TTC549 (cell line): ENCODE data around the gene DMPK.

Source experiments
- FAIRE-seq: peaks from 2 replicates; lab custom pipeline; 2012; peaks lifted over from hg19 to GRCh38; lab: Jason Lieb, UNC

Gene DMPK

GRCh38 chr19:45785097-45785496 is 2.8 kb upstream of the DMPK start:
- FAIRE-seq: no peak

GRCh38 chr19:45784096-45784495 is 1.8 kb upstream of the DMPK start:
- no peak for FAIRE-seq

- no peak for FAIRE-seq
Measured at GRCh38 chr19:45782820-45783785, 813 bp upstream of the DMPK start.

DNA sequence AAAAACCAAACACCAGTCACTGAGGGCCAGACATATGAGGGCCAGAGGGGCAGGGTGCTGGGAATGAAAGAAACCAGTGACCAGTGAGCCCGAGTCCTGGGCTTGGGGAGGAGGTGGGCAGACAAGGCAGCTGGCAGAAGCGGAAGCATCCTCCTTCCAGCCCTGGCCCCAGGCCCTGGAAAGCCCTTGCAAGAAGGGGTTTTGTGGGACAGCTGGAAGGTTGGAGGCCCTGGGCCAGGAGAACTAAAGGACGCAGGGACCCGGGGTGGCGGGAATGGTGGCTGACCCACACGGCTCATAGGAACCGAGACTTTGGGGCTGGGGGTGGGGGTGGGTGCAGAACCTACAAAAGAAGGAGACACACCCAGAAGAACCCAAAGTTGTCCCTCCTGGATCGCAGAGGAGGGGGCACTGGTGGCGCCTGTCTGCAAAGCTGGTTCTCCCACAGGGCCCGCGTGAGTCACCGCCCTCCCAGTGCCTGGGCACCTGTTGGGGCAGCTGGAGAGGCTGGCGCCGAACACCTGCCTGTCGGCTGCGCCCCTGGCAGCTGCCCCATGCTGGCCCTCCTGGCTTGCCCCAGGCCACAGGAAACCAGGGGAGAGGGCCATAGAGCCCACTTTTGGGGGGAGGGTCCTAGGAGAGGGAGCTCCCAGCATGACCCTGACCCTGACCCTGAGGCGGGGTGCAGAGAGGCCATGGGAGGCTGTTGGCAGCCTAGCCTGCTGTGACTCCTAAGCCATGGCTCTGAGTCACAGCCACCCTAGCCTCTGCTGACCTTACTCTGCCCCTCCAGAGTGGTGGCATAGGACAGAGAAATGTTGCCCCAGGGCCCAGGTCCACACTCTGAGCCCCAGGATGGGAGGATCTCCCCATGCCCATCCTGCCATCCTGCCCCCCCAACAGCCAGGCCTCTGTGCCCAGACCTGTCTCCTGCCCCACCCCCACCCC is 802 bp downstream of the DMPK start:
- FAIRE-seq: no peak

- FAIRE-seq: no peak
Measured at GRCh38 chr19:45780448-45781213, 1.7 kb downstream of the DMPK start.

GRCh38 chr19:45780146-45780447 is 2.2 kb downstream of the DMPK start:
- no peak for FAIRE-seq

- FAIRE-seq: no peak
Measured at GRCh38 chr19:45779231-45780145, 2.8 kb downstream of the DMPK start.

DNA sequence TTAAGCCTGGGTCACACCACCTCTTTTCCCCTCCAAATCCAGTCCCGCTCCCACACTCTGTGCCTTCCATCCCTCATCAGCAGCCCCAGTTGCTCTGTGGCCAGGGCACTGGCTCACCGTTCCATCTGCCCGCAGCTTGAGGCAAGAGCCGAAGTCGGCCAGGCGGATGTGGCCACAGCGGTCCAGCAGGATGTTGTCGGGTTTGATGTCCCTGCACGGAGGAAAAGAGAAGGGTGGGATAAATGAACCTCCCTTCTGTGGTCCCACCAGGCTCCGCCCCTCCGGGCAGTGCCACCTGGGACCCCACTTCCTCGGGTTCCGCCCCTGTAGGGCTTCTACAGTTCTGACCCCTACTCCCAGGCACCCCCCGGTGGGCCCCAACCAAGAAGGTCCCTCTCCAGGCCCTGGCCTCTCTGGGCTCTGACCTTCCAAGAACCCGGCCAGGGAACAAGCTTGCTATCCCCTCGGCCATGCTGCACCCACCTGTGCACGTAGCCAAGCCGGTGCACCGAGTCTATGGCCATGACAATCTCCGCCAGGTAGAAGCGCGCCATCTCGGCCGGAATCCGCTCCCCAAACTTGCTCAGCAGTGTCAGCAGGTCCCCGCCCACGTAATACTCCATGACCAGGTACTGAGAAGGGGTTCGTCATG is 4.2 kb downstream of the DMPK start:
- FAIRE-seq: no peak

- no peak for FAIRE-seq
Measured at GRCh38 chr19:45777395-45777961, 4.8 kb downstream of the DMPK start.

DNA sequence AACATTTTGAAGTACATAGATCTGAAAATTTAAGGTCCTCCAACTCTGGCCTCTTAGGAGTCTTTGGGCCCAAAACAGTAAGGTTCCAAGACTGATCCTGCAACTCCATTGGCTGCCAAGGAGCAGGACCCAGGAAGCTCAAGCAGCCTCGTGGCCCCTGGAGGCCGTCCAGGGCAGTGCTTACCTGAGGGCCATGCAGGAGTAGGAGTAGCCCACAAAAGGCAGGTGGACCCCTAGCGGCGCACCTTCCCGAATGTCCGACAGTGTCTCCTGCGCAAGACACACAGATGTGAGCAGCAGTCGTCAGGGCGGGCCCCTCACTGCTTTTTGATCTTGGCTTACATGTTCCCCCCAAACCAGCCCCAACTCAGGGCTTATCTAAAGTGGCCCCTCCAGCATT is 7.5 kb downstream of the DMPK start:
- no peak for FAIRE-seq

- FAIRE-seq: no peak
Measured at GRCh38 chr19:45773384-45773783, 8.9 kb downstream of the DMPK start.

GRCh38 chr19:45772912-45773311 is 9.4 kb downstream of the DMPK start:
- no peak for FAIRE-seq

DNA sequence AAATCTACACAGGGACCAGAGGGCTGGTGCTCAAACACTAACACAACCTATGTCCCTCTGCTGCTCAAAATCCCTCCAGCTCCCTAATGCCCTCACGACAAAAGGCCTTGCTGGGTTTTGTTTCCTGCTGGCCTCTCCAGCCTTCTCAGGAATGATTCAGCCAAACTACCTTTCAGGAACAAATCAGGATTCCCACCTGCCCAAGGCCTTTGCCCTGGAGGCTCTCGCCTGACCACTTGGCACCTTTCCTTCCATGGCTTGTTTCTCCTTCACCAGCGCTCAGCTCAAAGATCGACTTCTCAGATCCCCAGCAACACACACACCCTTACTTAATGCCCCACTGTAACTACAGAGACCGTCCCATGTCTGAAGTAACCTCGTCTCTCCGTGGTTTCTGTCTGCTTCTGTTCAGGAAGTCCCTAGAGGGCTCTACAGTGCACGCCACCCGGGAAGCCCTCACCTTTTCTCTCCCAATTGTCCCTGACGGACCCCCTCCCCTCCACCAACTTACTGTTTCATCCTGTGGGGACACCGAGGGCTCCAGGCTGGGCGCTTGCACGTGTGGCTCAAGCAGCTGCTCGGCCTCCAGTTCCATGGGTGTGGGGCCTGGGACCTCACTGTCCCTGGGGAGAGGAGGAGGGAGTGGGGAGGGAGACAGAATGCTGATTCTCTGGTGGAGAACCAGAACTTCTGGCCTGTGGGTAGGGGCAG is 10.0 kb downstream of the DMPK start:
- no peak for FAIRE-seq

GRCh38 chr19:45771311-45771933 is 10.9 kb downstream of the DMPK start:
- FAIRE-seq: no peak

GRCh38 chr19:45770192-45771101 is 11.8 kb downstream of the DMPK start:
- FAIRE-seq: peak; percentile 91

- FAIRE-seq: no peak
Measured at GRCh38 chr19:45769821-45770191, 12.5 kb downstream of the DMPK start.

DNA sequence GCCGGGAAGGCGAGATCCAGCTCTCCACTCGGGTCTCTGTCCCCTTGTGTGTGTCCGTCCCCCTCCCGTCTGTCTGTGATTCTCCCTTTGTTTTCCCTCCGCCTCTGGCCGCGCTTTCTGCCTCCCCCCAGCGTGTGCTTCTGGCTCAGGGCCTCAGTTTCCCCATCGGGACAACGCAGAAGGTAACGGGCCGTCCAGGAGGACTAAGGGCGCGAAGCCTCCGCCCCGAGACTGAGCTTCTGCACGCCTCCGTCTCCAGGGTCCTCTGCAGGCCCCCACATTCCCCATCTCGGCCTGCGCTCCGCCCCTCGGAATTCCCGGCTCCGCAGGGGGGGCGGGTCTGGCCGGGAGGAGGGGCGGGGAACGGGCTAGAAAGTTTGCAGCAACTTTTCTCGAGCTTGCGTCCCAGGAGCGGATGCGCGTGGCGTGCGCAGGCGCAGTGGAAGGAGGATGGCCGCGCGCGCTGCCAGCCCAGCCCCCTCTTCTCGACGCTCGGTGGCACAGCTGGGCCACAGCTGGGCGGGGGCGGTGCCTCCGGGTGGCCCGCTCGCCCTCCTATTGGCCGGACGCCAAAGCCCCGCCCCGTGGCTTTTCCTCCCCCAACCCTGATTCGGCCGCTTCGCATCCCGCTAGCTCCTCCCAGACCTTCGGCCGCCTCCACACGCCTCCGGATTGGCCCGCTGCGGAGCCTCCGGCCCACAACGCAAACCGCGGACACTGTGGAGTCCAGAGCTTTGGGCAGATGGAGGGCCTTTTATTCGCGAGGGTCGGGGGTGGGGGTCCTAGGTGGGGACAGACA is 13.1 kb downstream of the DMPK start, which contains the start of gene SIX5:
TSS of gene SIX5 (minus strand) at position 269 of the 799 bp plus-strand sequence. CDS start 408 bp downstream, outside the sequence.
- FAIRE-seq: peak; percentile 91
